ENCODE data around the gene FEZF2. TPM values are rescaled to one million over a fixed set of nuclear protein-coding genes. Genes with fewer than 3 reads are reported as not detected.

The FEZF2 gene
- total RNA-seq, 1 experiment from 2014 or later = not detected

- no peaks in the 10 kb centered on the region for H3K9me3 ChIP-seq (ENCODE audit: low read length)
- H3K4me1 ChIP-seq (ENCODE audit: insufficient read depth, low read length) = no peaks in the 10 kb centered on the region
- H3F3A ChIP-seq (ENCODE audit: low read length, unreplicated experiment) = no peaks in the 10 kb centered on the region
- CTCF ChIA-PET = no interaction called here
- H3K9ac ChIP-seq (ENCODE audit: low read length) = no peak overlapping the region
- H3K4me3 ChIP-seq (ENCODE audit: low read length) = no peak overlapping the region
- no peaks in the 10 kb centered on the region for H3K36me3 ChIP-seq (ENCODE audit: low read depth, low read length)
- H3K4me2 ChIP-seq (ENCODE audit: low read length) = no peak overlapping the region
- no peaks in the 10 kb centered on the region for H3K79me2 ChIP-seq (ENCODE audit: low read length)
- intact Hi-C loops (cut with micrococcal nuclease) = no loop called here
- BruUV-seq (replicated peaks) = no TSS peak
- H3K27me3 ChIP-seq (ENCODE audit: low read length) = peaks cover 24% of the 10 kb centered on the region
- no peaks in the 10 kb centered on the region for H3K9me2 ChIP-seq (replicated peaks; ENCODE audit: low read length)
- DNase-seq (no peak), ATAC-seq (no peak)
- TF ChIP-seq CTCF (conservative IDR thresholded peaks at IDR 0.05; ENCODE audit: low read depth, low read length) = no peak
- no peak overlapping the region for H3K27ac ChIP-seq (ENCODE audit: low read length)
- H4K20me1 ChIP-seq (ENCODE audit: low read length) = no peaks in the 10 kb centered on the region
- POLR2A ChIA-PET (ENCODE audit: unreplicated experiment) = no interaction called here
- no peak overlapping the region for H2AFZ ChIP-seq (ENCODE audit: low read length)
Measured at GRCh38 chr3:62406945-62407344, 33.6 kb upstream of the FEZF2 start.

DNA sequence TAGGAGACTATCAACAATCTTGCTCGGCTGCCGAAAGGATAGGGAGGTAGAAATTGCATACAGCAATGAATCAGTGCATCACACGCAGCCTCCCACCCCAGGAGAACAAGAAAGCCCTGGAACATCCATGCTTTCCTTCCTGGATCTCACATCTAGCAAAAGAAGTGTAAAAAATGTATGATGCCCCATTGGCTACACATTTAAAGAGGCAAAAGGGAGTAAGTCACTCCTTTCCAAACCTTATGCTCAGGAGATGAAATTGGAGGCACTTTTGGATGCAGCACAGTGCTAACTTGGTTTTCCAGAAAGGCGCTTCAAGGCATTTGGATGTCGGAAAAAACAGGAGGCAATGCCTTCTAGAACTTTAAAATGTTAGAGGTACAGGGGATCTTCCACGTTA is 32.2 kb upstream of the FEZF2 start:
- no peak overlapping the region for H3K9ac ChIP-seq (ENCODE audit: low read length)
- ATAC-seq = no peak
- H2AFZ ChIP-seq (ENCODE audit: low read length) = no peak overlapping the region
- no peak overlapping the region for H3K4me2 ChIP-seq (ENCODE audit: low read length)
- POLR2A ChIA-PET (ENCODE audit: unreplicated experiment) = no interaction called here
- BruUV-seq (replicated peaks) = no TSS peak
- no peaks in the 10 kb centered on the region for H3K79me2 ChIP-seq (ENCODE audit: low read length)
- intact Hi-C loops (cut with micrococcal nuclease) = no loop called here
- no peak overlapping the region for H3K4me3 ChIP-seq (ENCODE audit: low read length)
- no peaks in the 10 kb centered on the region for H3K36me3 ChIP-seq (ENCODE audit: low read depth, low read length)
- no peaks in the 10 kb centered on the region for H3K9me3 ChIP-seq (ENCODE audit: low read length)
- H3K27ac ChIP-seq (ENCODE audit: low read length) = no peak overlapping the region
- no peaks in the 10 kb centered on the region for H4K20me1 ChIP-seq (ENCODE audit: low read length)
- H3K27me3 ChIP-seq (ENCODE audit: low read length) = peaks cover 14% of the 10 kb centered on the region
- CTCF ChIA-PET = no interaction called here
- TF ChIP-seq EZH2 (IDR thresholded peaks at IDR 0.05; ENCODE audit: low read length, unreplicated experiment) = no peak
- no peaks in the 10 kb centered on the region for H3K4me1 ChIP-seq (ENCODE audit: insufficient read depth, low read length)
- H3K9me2 ChIP-seq (replicated peaks; ENCODE audit: low read length) = no peaks in the 10 kb centered on the region
- H3F3A ChIP-seq (ENCODE audit: low read length, unreplicated experiment) = no peaks in the 10 kb centered on the region
- DNase-seq = no peak

DNA sequence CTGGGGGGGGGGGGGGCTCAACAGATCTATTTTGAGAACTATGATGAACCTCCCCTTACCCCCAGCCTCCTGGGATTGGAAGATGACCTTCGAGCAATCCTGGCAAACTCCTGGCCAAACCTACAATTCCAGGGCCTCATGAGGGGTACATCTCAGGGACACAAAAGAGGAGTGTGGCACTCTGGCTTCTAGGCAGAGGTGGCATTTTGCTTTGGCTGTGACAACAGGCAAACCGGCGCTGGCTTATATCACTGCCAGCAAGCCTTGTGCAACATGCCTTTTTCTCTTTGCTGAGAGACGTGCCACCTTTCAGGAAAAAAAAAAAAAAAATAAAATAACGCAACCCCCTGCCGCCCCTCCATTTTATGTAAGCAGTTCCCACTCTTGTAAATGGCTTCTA is 31.8 kb upstream of the FEZF2 start:
- no peaks in the 10 kb centered on the region for H3K4me1 ChIP-seq (ENCODE audit: insufficient read depth, low read length)
- no peak overlapping the region for H2AFZ ChIP-seq (ENCODE audit: low read length)
- POLR2A ChIA-PET (ENCODE audit: unreplicated experiment) = no interaction called here
- intact Hi-C loops (cut with micrococcal nuclease) = no loop called here
- peaks cover 14% of the 10 kb centered on the region for H3K27me3 ChIP-seq (ENCODE audit: low read length)
- no peak overlapping the region for H3K27ac ChIP-seq (ENCODE audit: low read length)
- no peak overlapping the region for H3K4me3 ChIP-seq (ENCODE audit: low read length)
- TF ChIP-seq EZH2phosphoT487 (IDR thresholded peaks at IDR 0.05; ENCODE audit: borderline replicate concordance, low read length) (no peak), EZH2 (IDR thresholded peaks at IDR 0.05; ENCODE audit: low read length, unreplicated experiment) (no peak), CTCF (conservative IDR thresholded peaks at IDR 0.05; ENCODE audit: low read depth, low read length) (no peak)
- H3K79me2 ChIP-seq (ENCODE audit: low read length) = no peaks in the 10 kb centered on the region
- no peaks in the 10 kb centered on the region for H3K9me3 ChIP-seq (ENCODE audit: low read length)
- no peaks in the 10 kb centered on the region for H3K36me3 ChIP-seq (ENCODE audit: low read depth, low read length)
- no peaks in the 10 kb centered on the region for H3F3A ChIP-seq (ENCODE audit: low read length, unreplicated experiment)
- CTCF ChIA-PET = no interaction called here
- H3K4me2 ChIP-seq (ENCODE audit: low read length) = no peak overlapping the region
- H4K20me1 ChIP-seq (ENCODE audit: low read length) = no peaks in the 10 kb centered on the region
- no peak for ATAC-seq
- DNase-seq = no peak
- no peaks in the 10 kb centered on the region for H3K9me2 ChIP-seq (replicated peaks; ENCODE audit: low read length)
- H3K9ac ChIP-seq (ENCODE audit: low read length) = no peak overlapping the region
- no TSS peak for BruUV-seq (replicated peaks)
